ENCODE measurements around the gene NOD1. TPM values are rescaled to one million over a fixed set of nuclear protein-coding genes. Genes with fewer than 3 reads are reported as not detected.

NOD1 gene
- total and polyA plus RNA-seq, 2 of the 13 experiments (the other 11 are each of a cell fraction or from before 2014, with no cell fraction given) = 1.7 to 2.9 TPM

- TF ChIP-seq ZNF550 (CRISPR knock-in tag; IDR thresholded peaks at IDR 0.05; ENCODE audit: borderline replicate concordance) (no peak), TGIF2 (CRISPR knock-in tag; IDR thresholded peaks at IDR 0.05) (0 out of 2 replicates have a peak, but pooled peaks have one; percentile 4), ZNF543 (CRISPR knock-in tag; IDR thresholded peaks at IDR 0.05) (peak; percentile 46; the same call in 1 of the 2 replicates), CCDC6 (CRISPR knock-in tag; IDR thresholded peaks at IDR 0.05) (0 out of 2 replicates have a peak, but pooled peaks have one; percentile 39), HOXA7 (CRISPR knock-in tag; IDR thresholded peaks at IDR 0.05) (no peak), GFI1 (CRISPR knock-in tag; IDR thresholded peaks at IDR 0.05; ENCODE audit: borderline replicate concordance) (no peak; the same call in 1 of the 2 replicates), ZNF274 (CRISPR knock-in tag; IDR thresholded peaks at IDR 0.05) (no peak; the same call in 1 of the 2 replicates), TRIM22 (IDR thresholded peaks at IDR 0.05) (no peak), BRD4 (CRISPR knock-in tag; IDR thresholded peaks at IDR 0.05) (no peak), MXD1 (CRISPR knock-in tag; IDR thresholded peaks at IDR 0.05) (peak; percentile 77), BATF2 (CRISPR knock-in tag; IDR thresholded peaks at IDR 0.05) (no peak), RXRA (CRISPR knock-in tag; IDR thresholded peaks at IDR 0.05) (no peak; the same call in 1 of the 2 replicates), ZNF646 (CRISPR knock-in tag; IDR thresholded peaks at IDR 0.05) (no peak), NR2F2 (IDR thresholded peaks at IDR 0.05; ENCODE audit: borderline replicate concordance, low read depth) (no peak), FUBP1 (CRISPR knock-in tag; IDR thresholded peaks at IDR 0.05; ENCODE audit: borderline replicate concordance) (no peak)
Observed at GRCh38 chr7:30504301-30505173, 26.0 kb upstream of the NOD1 start, which contains the start of gene GGCT (continued).

Data from HepG2 (cell line).